Cortex of kidney (tissue), 1 donor: Measurements from ENCODE around the gene CDK19.

Experiments
- DNase-seq: peaks from one replicate; lab custom pipeline; 2025; lab: John Stamatoyannopoulos, UW

The CDK19 gene

GRCh38 chr6:110575925-110576463, 239.3 kb downstream of the CDK19 start:
- DNase-seq, result no peak

GRCh38 chr6:110574817-110575216, 240.5 kb downstream of the CDK19 start:
- DNase-seq, result no peak

GRCh38 chr6:110573537-110573936, 241.7 kb downstream of the CDK19 start:
- DNase-seq, result no peak

- DNase-seq, result no peak
Measured at GRCh38 chr6:110573136-110573535, 242.1 kb downstream of the CDK19 start.

GRCh38 chr6:110567957-110568696, 247.1 kb downstream of the CDK19 start:
- DNase-seq, result no peak

GRCh38 chr6:110566346-110567125, 248.7 kb downstream of the CDK19 start:
- no peak for DNase-seq

- DNase-seq, result no peak
Measured at GRCh38 chr6:110564703-110565421, 250.4 kb downstream of the CDK19 start.

GRCh38 chr6:110563711-110564110, 251.6 kb downstream of the CDK19 start:
- DNase-seq, result no peak

GRCh38 chr6:110562316-110562915, 252.9 kb downstream of the CDK19 start:
- no peak for DNase-seq

GRCh38 chr6:110561696-110562095, 253.6 kb downstream of the CDK19 start:
- DNase-seq, result no peak

- DNase-seq, result no peak
Measured at GRCh38 chr6:110561008-110561396, 254.3 kb downstream of the CDK19 start.

GRCh38 chr6:110560239-110561007, 254.8 kb downstream of the CDK19 start:
- DNase-seq, result no peak
